Kidney (tissue), 14 donors: Measurements from ENCODE around the gene OR13C3. TPM values are rescaled to one million over a fixed set of nuclear protein-coding genes. Genes with fewer than 3 reads are reported as not detected.

Source experiments
- DNase-seq, 5 donors: peaks; one replicate each; pipeline ENCODE4 v3.0.0-alpha.2; 2013 to 2020
- FAIRE-seq: peaks from 2 replicates; lab custom pipeline; 2012; peaks lifted over from hg19 to GRCh38; lab: Jason Lieb, UNC
- H3K27ac ChIP-seq, 2 donors: one replicate each; pipeline ENCODE4 v1.7.0; 2013; ENCODE audit warnings: low read depth in 2 of 2, low read length in 2 of 2, inconsistent platforms in 1 of 2
- H3K27me3 ChIP-seq: one replicate; pipeline ENCODE4 v1.7.1; 2013; ENCODE audit warnings: low read length, inconsistent platforms; ENCODE audit not compliant: control insufficient read depth, insufficient read depth
- H3K36me3 ChIP-seq, 3 donors: one replicate each; pipeline versions ENCODE4 v1.7.0 to v1.7.1; 2013; ENCODE audit warnings: low read length in 3 of 3, control low read depth in 1 of 3, inconsistent platforms in 1 of 3; ENCODE audit not compliant: insufficient read depth in 3 of 3, control insufficient read depth in 2 of 3
- H3K4me1 ChIP-seq, 3 donors: one replicate each; pipeline versions ENCODE4 v1.7.0 to v1.7.1; 2013; ENCODE audit warnings: low read length in 3 of 3, inconsistent platforms in 1 of 3, low read depth in 1 of 3; ENCODE audit not compliant: control insufficient read depth in 2 of 3, insufficient read depth in 2 of 3
- H3K4me3 ChIP-seq, 3 donors: one replicate each; pipeline versions ENCODE4 v1.7.0 to v1.8.1; 2013; ENCODE audit warnings: low read length in 3 of 3, control low read depth in 1 of 3, inconsistent platforms in 1 of 3
- H3K9ac ChIP-seq, 3 donors: one replicate each; pipeline versions ENCODE4 v1.7.0 to v1.7.1; 2013; ENCODE audit warnings: low read length in 3 of 3, control low read depth in 1 of 3, inconsistent platforms in 1 of 3
- H3K9me3 ChIP-seq, 3 donors: one replicate each; pipeline versions ENCODE4 v1.7.0 to v1.7.1; 2013; ENCODE audit warnings: low read length in 3 of 3, control low read depth in 1 of 3, inconsistent platforms in 1 of 3; ENCODE audit not compliant: control insufficient read depth in 2 of 3, insufficient read depth in 1 of 3
- intact Hi-C: fragments of 100-400 bp; cut with DNase I; formaldehyde crosslinking; loops from one replicate; pipeline ENCODE4 v1.11.1; 2022
- polyA plus RNA-seq: library from polyadenylated mRNA; stranded (reverse); fragments of 350-450 nt; fragmentation: Illumina TruSeq; extraction: RNeasy Lipid Tissue Mini Kit (QIAGEN cat#74804); gene quantifications from one replicate; pipeline ENCODE4 v1.2.3, GENCODE V29; 2014; ENCODE audit warnings: low read depth, low replicate concordance; ENCODE audit not compliant: insufficient read depth
- total RNA-seq: library from RNA; stranded (reverse); fragmentation: NEBNext Ultra II Directional; extraction: Animal tissue kit (Norgen Biotek cat#: 25700); gene quantifications from one replicate; pipeline ENCODE4 v1.2.1, GENCODE V29; 2021
- TF ChIP-seq, protein P1 (sequence below): IDR thresholded peaks from 3 replicates; pipeline ENCODE4 v1.5.1; 2012; ENCODE audit warnings: mild to moderate bottlenecking, moderate library complexity, borderline replicate concordance; ENCODE audit not compliant: insufficient read depth; ENCODE audit errors: extremely low read depth
- donor health status: control.
- donor health status: control.
- donor health status: control.
- donor health status: control.
- donor health status: control.
- donor health status: DM: yes; HTN: yes; CAD: no.
- donor health status: Normal renal cell carcinoma (clear cell type).

Gene OR13C3
- total and polyA plus RNA-seq, 2 donors from 2014 or later: not detected

DNA sequence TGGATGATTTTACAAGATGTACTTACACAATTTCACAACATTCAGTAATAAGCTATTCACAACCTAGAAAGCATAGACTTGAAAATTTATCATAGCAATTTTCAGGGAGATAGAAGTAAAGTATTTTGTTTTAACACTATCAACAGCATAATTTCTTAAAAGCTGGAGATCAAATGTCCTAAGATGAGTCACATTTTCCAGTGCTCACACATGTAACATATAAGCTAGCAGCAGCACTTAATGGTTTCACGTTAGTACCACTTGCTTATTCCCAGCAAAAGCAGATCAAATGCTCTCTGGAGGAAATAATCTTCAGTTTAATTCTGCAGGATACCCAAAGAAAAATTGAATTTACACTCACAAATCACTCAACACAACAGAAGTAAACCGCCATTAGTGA is 38.8 kb upstream of the OR13C3 start:
- DNase-seq (no peak), FAIRE-seq (no peak)
- TF ChIP-seq, protein P1, sequence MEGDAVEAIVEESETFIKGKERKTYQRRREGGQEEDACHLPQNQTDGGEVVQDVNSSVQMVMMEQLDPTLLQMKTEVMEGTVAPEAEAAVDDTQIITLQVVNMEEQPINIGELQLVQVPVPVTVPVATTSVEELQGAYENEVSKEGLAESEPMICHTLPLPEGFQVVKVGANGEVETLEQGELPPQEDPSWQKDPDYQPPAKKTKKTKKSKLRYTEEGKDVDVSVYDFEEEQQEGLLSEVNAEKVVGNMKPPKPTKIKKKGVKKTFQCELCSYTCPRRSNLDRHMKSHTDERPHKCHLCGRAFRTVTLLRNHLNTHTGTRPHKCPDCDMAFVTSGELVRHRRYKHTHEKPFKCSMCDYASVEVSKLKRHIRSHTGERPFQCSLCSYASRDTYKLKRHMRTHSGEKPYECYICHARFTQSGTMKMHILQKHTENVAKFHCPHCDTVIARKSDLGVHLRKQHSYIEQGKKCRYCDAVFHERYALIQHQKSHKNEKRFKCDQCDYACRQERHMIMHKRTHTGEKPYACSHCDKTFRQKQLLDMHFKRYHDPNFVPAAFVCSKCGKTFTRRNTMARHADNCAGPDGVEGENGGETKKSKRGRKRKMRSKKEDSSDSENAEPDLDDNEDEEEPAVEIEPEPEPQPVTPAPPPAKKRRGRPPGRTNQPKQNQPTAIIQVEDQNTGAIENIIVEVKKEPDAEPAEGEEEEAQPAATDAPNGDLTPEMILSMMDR: no peak
- Histone ChIP-seq H3K4me1 (no peaks in the 10 kb centered on the region), H3K36me3 (no peaks in the 10 kb centered on the region), H3K9me3 (peaks cover 0 to 2% (median 0%) of the 10 kb centered on the region in 3 donors), H3K27ac (no peak overlapping the region), H3K9ac (no peak overlapping the region), H3K4me3 (no peak overlapping the region), H3K27me3 (no peaks in the 10 kb centered on the region)
- intact Hi-C loops: no loop called here

DNA sequence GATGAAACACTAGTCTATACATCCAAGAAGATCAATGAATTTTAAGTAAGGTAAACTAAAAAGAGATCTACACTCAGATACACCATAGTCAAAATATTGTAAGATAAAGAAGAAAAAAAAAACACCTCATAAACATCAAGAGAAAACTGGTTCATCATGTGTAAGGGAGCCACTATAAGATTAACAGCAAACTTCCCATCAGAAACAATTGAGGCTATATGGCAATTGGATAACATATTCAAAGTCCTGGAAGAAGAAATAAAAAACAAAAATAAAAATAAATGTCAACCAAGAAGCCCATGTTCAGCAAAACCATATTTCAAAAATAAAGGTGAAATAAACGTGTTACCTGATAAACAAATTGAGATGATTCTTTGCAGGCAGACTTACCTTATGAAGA is 36.0 kb upstream of the OR13C3 start:
- H3K4me1 ChIP-seq: no peaks in the 10 kb centered on the region
- TF ChIP-seq, protein P1: no peak
- DNase-seq (no peak), FAIRE-seq (no peak)
- peaks cover 0 to 2% (median 0%) of the 10 kb centered on the region in 3 donors for H3K9me3 ChIP-seq
- no peak overlapping the region for H3K4me3 ChIP-seq
- no peak overlapping the region for H3K9ac ChIP-seq
- no peak overlapping the region for H3K27ac ChIP-seq
- no peaks in the 10 kb centered on the region for H3K36me3 ChIP-seq
- intact Hi-C loops: no loop called here
- no peaks in the 10 kb centered on the region for H3K27me3 ChIP-seq

DNA sequence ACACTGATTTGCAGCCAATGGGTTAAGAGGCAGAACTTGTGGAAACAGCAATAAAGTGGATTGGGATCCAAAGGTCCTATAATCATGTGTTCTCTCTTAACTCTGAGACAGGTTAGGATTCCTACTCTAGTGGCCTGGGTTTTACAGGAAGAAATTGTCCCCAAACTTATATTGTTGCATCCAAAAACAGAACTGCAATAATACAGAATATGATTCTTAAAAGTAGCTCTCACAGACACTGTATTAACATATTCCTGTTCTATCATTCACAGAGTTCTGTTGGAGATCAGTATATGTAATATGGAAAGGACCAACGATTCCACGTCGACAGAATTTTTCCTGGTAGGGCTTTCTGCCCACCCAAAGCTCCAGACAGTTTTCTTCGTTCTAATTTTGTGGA is 32.2 kb upstream of the OR13C3 start, which contains the start of gene OR13C8:
Gene OR13C8, plus strand, starts transcription at position 301 of the 400 bp plus-strand sequence. Its CDS starts 0 bp downstream, at position 301.
- Histone ChIP-seq H3K36me3 (no peaks in the 10 kb centered on the region), H3K27ac (no peak within 1 kb of the TSS), H3K4me3 (no peak within 1 kb of the TSS), H3K9me3 (peaks cover 0 to 2% (median 0%) of the 10 kb centered on the region in 3 donors), H3K4me1 (no peaks in the 10 kb centered on the region), H3K9ac (no peak within 1 kb of the TSS), H3K27me3 (no peaks in the 10 kb centered on the region)
- no peak for FAIRE-seq
- TF ChIP-seq, protein P1: no peak
- no peak for DNase-seq
- intact Hi-C loops: no loop called here

DNA sequence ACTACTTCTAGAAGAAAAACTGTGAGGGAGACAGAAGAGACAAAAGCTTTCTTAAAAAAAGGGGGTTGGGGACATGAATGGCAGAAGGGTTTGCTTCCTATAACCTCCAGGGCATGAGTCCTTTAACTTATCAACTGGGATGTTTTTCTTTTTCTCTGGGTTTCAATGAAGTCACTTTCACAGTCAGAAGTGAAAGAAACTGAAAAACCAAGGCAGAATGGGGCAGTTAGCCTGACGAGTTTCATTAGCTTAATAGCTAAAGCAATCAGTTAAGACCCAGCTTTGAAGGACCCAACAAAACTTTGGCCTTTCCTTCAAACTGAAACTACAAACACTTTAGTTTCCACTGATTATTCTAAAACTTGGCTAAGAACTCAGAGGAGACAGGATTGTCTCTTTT is 27.7 kb upstream of the OR13C3 start:
- DNase-seq: no peak
- H3K36me3 ChIP-seq: no peaks in the 10 kb centered on the region
- no peak overlapping the region for H3K4me3 ChIP-seq
- H3K4me1 ChIP-seq: no peaks in the 10 kb centered on the region
- no peak overlapping the region for H3K9ac ChIP-seq
- no peak overlapping the region for H3K27ac ChIP-seq
- TF ChIP-seq, protein P1: no peak
- no peak for FAIRE-seq
- no peaks in the 10 kb centered on the region for H3K27me3 ChIP-seq
- intact Hi-C loops: no loop called here
- H3K9me3 ChIP-seq: no peaks in the 10 kb centered on the region
